SJCRH30 (cell line): ENCODE data around the gene SLC22A8. TPM values are rescaled to one million over a fixed set of nuclear protein-coding genes. Genes with fewer than 3 reads are reported as not detected.
"Not testable (repeated sequence)": the region's sequence is repeated elsewhere in the genome, so short reads cannot be mapped to it uniquely, and the experiment has no call there.

ENCODE experiments used
- DNase-seq, 2 experiments: peaks; one replicate each; pipeline ENCODE4 v3.0.0-alpha.2; 2015 to 2020
- H3K27ac ChIP-seq: fragments of 250-450 bp; sonication (Bioruptor Pico); 2 replicates; pipeline ENCODE4 v1.5.1; 2020; ENCODE audit warnings: mild to moderate bottlenecking, moderate library complexity
- H3K27me3 ChIP-seq: fragments of 250-450 bp; sonication (Bioruptor Pico); 2 replicates; pipeline ENCODE4 v1.5.1; 2020; ENCODE audit warnings: mild to moderate bottlenecking, moderate library complexity
- H3K36me3 ChIP-seq: fragments of 250-450 bp; sonication (Bioruptor Pico); 2 replicates; pipeline ENCODE4 v1.5.1; 2020; ENCODE audit warnings: mild to moderate bottlenecking, moderate library complexity
- H3K4me1 ChIP-seq: fragments of 250-450 bp; sonication (Bioruptor Pico); 2 replicates; pipeline ENCODE4 v1.5.1; 2020; ENCODE audit warnings: mild to moderate bottlenecking, moderate library complexity
- H3K4me3 ChIP-seq: fragments of 250-450 bp; sonication (Bioruptor Pico); 2 replicates; pipeline ENCODE4 v1.5.1; 2020; ENCODE audit warnings: mild to moderate bottlenecking, moderate library complexity
- H3K9me3 ChIP-seq: fragments of 250-450 bp; sonication (Bioruptor Pico); replicated peaks from 2 replicates; pipeline ENCODE4 v1.5.1; 2020; ENCODE audit warnings: mild to moderate bottlenecking, moderate library complexity
- total RNA-seq: library from RNA; depleted of rRNA; stranded (reverse); fragments of >200 nt; shearing (Covaris generic); gene quantifications from 2 replicates; pipeline ENCODE4 v1.2.3, GENCODE V29; 2014; rRNA removed

SLC22A8 gene, protein sequence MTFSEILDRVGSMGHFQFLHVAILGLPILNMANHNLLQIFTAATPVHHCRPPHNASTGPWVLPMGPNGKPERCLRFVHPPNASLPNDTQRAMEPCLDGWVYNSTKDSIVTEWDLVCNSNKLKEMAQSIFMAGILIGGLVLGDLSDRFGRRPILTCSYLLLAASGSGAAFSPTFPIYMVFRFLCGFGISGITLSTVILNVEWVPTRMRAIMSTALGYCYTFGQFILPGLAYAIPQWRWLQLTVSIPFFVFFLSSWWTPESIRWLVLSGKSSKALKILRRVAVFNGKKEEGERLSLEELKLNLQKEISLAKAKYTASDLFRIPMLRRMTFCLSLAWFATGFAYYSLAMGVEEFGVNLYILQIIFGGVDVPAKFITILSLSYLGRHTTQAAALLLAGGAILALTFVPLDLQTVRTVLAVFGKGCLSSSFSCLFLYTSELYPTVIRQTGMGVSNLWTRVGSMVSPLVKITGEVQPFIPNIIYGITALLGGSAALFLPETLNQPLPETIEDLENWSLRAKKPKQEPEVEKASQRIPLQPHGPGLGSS
- total RNA-seq: not detected in 2 replicates

DNA sequence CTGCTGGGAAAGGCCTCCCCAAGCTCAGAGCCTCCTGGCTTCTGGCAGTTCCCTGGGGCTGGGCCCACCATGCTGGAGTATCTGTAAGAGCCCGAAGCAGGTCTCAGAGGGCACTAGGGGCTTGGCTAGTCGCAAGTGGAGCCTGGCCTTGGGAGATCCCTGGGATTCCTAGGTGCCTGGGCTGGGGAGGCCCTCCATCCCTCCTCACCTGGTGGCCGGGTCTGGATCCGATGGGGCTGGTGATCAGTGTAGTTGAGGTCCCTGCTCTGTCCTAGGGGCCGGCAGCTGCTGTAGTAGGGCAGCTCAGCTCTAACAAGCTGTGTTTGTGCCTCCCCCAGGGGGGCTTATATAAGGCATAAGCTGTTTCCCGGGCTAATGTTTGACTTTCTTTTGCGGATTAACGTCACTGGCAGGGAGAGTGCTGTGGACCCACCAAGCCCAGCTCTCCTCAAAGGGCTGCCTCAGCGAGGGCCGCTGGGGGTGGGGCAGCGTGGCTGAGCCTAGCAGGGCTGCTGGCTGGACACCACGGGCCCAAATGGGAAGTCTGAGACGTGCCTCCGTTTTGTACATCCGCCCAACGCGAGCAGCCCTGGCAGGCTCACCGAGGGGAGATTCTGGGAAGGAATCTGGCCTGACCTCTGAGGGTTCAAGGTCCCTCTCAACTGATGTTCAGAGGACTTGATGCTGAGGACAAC, at the start of gene SLC22A8:
Gene SLC22A8, minus strand, starts transcription at position 321 of the 695 bp plus-strand sequence. CDS start 883 bp downstream, outside the sequence.
- Histone ChIP-seq H3K36me3 (no peaks in the 10 kb centered on the region), H3K4me1 (peaks cover 33% of the 10 kb centered on the region), H3K9me3 (no peaks in the 10 kb centered on the region), H3K4me3 (no peak within 1 kb of the TSS), H3K27me3 (no peaks in the 10 kb centered on the region; the same call in 1 of the 2 replicates), H3K27ac (no peak within 1 kb of the TSS)
- DNase-seq: peak in 1 of 2 experiments; percentile 44

DNA sequence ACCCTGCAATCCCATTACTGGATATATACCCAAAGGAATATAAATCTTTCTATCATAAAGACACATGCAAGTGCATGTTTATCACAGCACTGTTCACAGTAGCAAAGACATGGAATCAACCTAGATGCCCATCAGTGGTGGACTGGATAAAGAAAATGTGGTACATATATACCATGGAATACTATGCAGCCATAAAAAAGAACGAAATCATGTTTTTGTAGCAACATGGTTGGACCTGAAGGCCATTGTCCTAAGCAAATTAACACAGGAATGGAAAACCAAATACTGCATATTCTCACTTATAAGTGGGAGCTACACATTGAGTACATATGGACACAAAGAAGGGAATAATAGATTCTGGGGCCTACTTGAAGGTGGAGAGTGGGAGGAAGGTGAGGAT, 30.6 kb upstream of the SLC22A8 start:
- H3K4me1 ChIP-seq, H3K27me3 ChIP-seq, H3K27ac ChIP-seq, H3K36me3 ChIP-seq, H3K4me3 ChIP-seq, DNase-seq, H3K9me3 ChIP-seq: not testable (repeated sequence)

- no peak for DNase-seq
These were observed 27.0 kb upstream of the SLC22A8 start for GRCh38 chr11:63042596-63042995.

GRCh38 chr11:63032457-63032856, 16.8 kb upstream of the SLC22A8 start:
- Histone ChIP-seq H3K4me3 (no peak overlapping the region), H3K9me3 (no peaks in the 10 kb centered on the region), H3K27ac (no peak overlapping the region), H3K36me3 (no peaks in the 10 kb centered on the region), H3K27me3 (no peaks in the 10 kb centered on the region), H3K4me1 (no peaks in the 10 kb centered on the region)
- DNase-seq: no peak

More at GRCh38 chr11:63042596-63042995, 27.0 kb upstream of the SLC22A8 start:
- Histone ChIP-seq H3K4me1 (no peaks in the 10 kb centered on the region), H3K36me3 (no peaks in the 10 kb centered on the region), H3K27me3 (no peaks in the 10 kb centered on the region), H3K4me3 (no peak overlapping the region), H3K9me3 (no peaks in the 10 kb centered on the region), H3K27ac (no peak overlapping the region)

GRCh38 chr11:63023841-63024648, 8.4 kb upstream of the SLC22A8 start:
- Histone ChIP-seq H3K27me3 (no peaks in the 10 kb centered on the region), H3K9me3 (no peaks in the 10 kb centered on the region), H3K4me3 (peak overlapping the region; percentile 38), H3K36me3 (no peaks in the 10 kb centered on the region), H3K4me1 (peaks cover 14% of the 10 kb centered on the region), H3K27ac (peak overlapping the region; percentile 47)
- peak; percentile 85 to 91 for DNase-seq

DNA sequence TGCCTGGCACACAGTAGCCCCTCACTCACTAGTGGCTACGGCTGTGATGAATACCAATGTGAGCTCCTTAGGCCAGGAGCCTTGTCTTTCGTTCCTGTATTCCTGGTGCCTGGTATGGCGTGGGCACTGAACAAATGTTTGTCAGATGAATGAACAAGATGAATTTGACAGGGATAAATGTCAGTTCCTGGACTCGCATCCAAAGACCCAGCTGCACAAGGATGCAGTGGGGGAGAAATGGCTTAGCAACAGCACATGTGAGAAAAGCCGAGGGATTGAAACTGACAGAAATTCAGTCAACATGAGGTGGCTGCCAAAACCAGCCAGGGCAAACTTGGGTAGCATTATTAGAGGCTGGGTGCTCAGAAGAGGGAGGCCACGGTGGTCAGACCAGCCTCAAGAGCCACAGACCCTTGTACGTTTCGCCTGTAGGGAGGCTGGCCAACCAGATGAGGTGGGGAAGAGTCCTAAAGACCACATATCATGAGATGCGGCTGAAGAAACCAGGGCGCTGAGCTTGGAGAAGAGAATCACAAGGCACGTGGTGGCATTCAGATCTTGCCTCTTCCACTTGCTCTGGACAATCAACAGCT, 7.7 kb upstream of the SLC22A8 start:
- peaks cover 15% of the 10 kb centered on the region for H3K4me1 ChIP-seq
- no peak for DNase-seq
- H3K9me3 ChIP-seq: no peaks in the 10 kb centered on the region

DNA sequence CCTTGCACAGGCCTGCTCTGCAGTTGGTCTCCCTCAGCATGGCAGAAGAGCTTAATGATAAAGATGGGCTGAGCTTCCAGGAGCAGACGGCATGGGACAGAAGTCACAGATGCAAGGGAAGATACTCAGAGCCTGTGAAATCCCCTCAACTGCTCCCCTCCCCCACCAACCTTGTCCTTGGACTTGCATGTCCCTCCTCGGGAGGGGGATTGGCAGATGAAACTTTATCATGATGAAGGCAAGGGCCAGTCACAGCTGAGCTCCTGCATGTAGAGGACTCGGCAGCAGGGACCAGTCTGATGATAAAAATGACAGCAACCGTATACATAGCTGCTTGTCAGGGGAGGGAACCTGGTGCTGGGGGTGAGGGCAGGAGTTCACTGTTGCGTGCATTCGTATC, 6.8 kb upstream of the SLC22A8 start:
- no peaks in the 10 kb centered on the region for H3K9me3 ChIP-seq
- peaks cover 22% of the 10 kb centered on the region for H3K4me1 ChIP-seq
- H3K27ac ChIP-seq: no peak overlapping the region
- DNase-seq: no peak
- H3K27me3 ChIP-seq: no peaks in the 10 kb centered on the region
- H3K4me3 ChIP-seq: no peak overlapping the region
- no peaks in the 10 kb centered on the region for H3K36me3 ChIP-seq

More for the DNA sequence above, 7.7 kb upstream of the SLC22A8 start:
- peak overlapping the region; percentile 47 for H3K27ac ChIP-seq
- H3K4me3 ChIP-seq: peak overlapping the region; percentile 38
- no peaks in the 10 kb centered on the region for H3K27me3 ChIP-seq
- no peaks in the 10 kb centered on the region for H3K36me3 ChIP-seq

DNA sequence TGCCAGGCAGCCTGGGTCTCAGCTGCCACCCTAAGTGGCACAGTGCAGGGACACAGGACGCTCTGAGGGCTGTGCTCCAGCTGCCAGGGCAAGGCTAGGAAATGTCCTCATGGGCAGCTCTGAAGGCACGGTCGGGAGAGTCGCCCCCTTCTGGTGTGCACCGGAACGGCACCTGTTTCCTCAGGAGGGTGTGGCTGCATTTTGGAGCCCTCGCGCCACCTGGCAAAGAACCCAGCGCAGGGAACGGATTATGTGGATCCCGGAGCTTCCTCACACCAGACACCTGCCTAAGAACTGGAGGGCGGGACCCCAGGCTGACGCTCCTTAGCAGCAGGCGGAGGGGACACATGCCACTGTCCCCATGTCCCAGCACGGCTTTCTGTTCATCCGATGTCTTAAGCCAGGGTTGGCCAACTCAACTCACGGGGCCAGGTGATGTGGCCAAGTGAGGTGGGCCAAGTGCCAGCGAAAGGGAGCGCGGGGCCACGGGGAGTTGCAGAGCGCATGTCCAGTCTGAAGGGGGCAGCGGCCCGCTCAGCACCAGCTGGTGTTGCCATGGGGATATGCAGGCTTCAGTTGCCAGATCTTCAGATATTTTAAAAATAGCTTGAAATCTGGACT, 5.1 kb upstream of the SLC22A8 start:
- Histone ChIP-seq H3K27ac (no peak overlapping the region), H3K36me3 (no peaks in the 10 kb centered on the region), H3K27me3 (no peaks in the 10 kb centered on the region), H3K4me1 (peaks cover 38% of the 10 kb centered on the region), H3K4me3 (no peak overlapping the region), H3K9me3 (no peaks in the 10 kb centered on the region)
- peak in 1 of 2 experiments; percentile 32 for DNase-seq

- H3K27me3 ChIP-seq: no peaks in the 10 kb centered on the region
These were observed 3.9 kb upstream of the SLC22A8 start for GRCh38 chr11:63019506-63019905.

DNA sequence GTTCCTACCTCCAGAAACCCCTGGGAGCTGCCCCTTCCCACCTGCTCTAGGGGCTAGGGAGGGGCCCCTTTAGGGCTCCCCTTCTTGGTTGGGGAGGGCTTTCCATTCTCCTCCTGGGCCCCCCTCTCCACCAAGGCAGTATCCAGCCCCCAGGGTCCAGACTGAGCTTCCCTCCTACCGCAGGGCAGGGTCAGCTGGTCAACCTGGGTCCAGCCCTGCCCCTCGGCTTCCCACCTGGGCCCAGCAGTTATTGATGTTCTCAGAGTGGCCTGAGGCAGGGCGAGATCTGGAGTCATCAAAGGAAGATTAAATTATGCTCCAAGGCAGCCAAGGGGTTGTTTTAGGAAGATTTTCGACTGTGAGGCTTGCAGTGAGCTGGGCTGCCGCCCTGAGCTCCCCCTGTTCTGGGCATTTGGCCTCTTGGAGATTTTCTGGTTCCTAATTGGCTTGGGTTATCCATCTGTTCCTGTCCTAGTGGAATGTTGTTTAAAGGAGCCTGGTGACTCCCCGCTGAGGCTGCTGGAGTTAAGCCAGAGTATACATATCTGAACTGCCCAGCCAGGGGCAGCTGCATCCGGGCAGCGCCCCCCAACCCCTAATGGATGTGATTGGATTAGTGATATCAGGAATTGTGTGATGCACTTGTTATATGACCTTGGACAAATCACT, 1.8 kb upstream of the SLC22A8 start:
- DNase-seq: peak; percentile 86 to 92
- Histone ChIP-seq H3K27me3 (no peaks in the 10 kb centered on the region), H3K9me3 (no peaks in the 10 kb centered on the region), H3K27ac (peak overlapping the region; percentile 28; the same call in 1 of the 2 replicates), H3K4me1 (peaks cover 33% of the 10 kb centered on the region), H3K4me3 (no peak overlapping the region), H3K36me3 (no peaks in the 10 kb centered on the region)

More at GRCh38 chr11:63019506-63019905, 3.9 kb upstream of the SLC22A8 start:
- no peak for DNase-seq
- no peak overlapping the region for H3K27ac ChIP-seq
- H3K4me1 ChIP-seq: peaks cover 41% of the 10 kb centered on the region
- H3K4me3 ChIP-seq: no peak overlapping the region
- H3K36me3 ChIP-seq: no peaks in the 10 kb centered on the region
- no peaks in the 10 kb centered on the region for H3K9me3 ChIP-seq

DNA sequence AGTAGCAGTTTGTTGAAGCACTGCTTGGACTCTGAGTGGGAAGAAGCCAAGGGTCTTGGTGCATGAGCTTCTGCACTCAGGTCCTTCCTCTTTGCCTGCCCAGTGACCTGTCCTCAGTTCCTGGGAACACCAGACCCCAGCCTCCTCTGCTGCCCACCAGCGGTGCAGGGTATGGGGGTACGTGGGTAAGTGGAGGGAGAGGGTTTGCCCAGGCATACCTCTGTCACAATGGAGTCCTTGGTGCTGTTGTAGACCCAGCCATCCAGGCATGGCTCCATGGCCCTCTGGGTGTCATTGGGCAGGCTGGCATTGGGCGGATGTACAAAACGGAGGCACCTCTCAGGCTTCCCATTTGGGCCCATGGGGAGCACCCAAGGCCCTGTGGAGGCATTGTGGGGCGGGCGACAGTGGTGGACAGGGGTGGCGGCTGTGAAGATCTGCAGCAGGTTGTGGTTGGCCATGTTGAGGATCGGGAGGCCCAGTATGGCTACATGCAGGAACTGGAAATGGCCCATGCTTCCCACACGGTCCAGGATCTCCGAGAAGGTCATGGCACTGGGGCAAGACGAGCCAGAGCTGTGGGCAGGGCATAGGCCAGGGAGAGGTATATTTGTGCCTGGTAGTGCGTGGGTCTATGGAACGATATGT, 1.1 kb downstream of the SLC22A8 start:
- DNase-seq: no peak
- H3K36me3 ChIP-seq: no peaks in the 10 kb centered on the region
- no peaks in the 10 kb centered on the region for H3K9me3 ChIP-seq
- H3K4me3 ChIP-seq: no peak overlapping the region
- H3K4me1 ChIP-seq: peaks cover 31% of the 10 kb centered on the region
- H3K27ac ChIP-seq: no peak overlapping the region
- no peaks in the 10 kb centered on the region; the same call in 1 of the 2 replicates for H3K27me3 ChIP-seq

- Histone ChIP-seq H3K27me3 (no peaks in the 10 kb centered on the region; the same call in 1 of the 2 replicates), H3K4me3 (no peak overlapping the region), H3K36me3 (no peaks in the 10 kb centered on the region), H3K27ac (no peak overlapping the region), H3K9me3 (no peaks in the 10 kb centered on the region), H3K4me1 (peaks cover 21% of the 10 kb centered on the region)
- DNase-seq: no peak
These were observed 2.8 kb downstream of the SLC22A8 start for GRCh38 chr11:63012839-63013238.

DNA sequence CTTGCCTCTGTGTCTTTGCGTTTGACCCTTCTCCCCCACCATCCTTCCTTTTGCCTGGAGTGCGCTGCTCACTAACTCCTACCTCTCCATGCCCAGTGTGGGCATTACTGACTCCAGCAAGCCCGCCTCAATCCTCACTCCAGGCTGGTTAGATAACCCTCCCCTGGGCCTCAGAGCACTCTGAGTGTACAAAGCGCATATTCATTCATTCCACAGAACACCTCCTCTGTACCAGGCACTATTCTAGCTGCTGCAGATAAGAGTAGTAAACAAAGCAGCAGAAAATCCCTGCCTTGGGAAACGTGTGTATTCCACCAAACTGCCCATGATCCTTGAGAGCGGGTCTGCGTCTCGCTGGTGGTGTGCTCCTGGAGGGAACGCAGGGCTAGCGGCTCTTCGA, 3.2 kb downstream of the SLC22A8 start:
- H3K27me3 ChIP-seq: no peaks in the 10 kb centered on the region; the same call in 1 of the 2 replicates

More for the DNA sequence above, 3.2 kb downstream of the SLC22A8 start:
- DNase-seq: no peak
- Histone ChIP-seq H3K4me1 (peaks cover 19% of the 10 kb centered on the region), H3K36me3 (no peaks in the 10 kb centered on the region), H3K9me3 (no peaks in the 10 kb centered on the region), H3K27ac (no peak overlapping the region), H3K4me3 (no peak overlapping the region)
